ENCODE measurements around the gene CNBD2.
"Not testable (repeated sequence)": the region's sequence is repeated elsewhere in the genome, so short reads cannot be mapped to it uniquely, and the experiment has no call there.

Gene CNBD2

DNA sequence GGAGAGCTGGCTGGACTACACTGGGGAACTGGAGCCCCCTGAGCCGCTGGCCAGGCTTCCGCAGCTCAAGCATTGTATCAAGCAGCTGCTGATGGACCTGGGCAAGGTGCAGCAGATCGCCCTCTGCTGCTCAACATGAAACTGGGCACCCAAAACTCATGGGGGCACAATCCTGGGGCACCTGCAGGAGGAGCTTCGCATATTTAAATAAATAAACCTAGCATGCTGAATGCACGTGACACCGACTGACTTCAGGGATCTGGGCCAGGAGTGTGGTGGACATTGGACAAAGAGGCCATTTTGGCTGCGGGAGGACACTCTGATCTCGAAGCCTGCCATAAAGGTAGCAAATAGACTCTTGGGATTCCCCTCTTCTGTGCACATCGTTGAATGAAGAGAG, 20.9 kb upstream of the CNBD2 start:
- TF ChIP-seq, protein P1, sequence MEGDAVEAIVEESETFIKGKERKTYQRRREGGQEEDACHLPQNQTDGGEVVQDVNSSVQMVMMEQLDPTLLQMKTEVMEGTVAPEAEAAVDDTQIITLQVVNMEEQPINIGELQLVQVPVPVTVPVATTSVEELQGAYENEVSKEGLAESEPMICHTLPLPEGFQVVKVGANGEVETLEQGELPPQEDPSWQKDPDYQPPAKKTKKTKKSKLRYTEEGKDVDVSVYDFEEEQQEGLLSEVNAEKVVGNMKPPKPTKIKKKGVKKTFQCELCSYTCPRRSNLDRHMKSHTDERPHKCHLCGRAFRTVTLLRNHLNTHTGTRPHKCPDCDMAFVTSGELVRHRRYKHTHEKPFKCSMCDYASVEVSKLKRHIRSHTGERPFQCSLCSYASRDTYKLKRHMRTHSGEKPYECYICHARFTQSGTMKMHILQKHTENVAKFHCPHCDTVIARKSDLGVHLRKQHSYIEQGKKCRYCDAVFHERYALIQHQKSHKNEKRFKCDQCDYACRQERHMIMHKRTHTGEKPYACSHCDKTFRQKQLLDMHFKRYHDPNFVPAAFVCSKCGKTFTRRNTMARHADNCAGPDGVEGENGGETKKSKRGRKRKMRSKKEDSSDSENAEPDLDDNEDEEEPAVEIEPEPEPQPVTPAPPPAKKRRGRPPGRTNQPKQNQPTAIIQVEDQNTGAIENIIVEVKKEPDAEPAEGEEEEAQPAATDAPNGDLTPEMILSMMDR (IDR thresholded peaks at IDR 0.05; ENCODE audit: insufficient read depth, low read depth, low read length, missing control alignments), result peak; percentile 41
- H3K4me3 ChIP-seq (ENCODE audit: low read depth, low read length), result no peak overlapping the region
- DNase-seq (ENCODE audit: low read depth), result peak; percentile 54

DNA sequence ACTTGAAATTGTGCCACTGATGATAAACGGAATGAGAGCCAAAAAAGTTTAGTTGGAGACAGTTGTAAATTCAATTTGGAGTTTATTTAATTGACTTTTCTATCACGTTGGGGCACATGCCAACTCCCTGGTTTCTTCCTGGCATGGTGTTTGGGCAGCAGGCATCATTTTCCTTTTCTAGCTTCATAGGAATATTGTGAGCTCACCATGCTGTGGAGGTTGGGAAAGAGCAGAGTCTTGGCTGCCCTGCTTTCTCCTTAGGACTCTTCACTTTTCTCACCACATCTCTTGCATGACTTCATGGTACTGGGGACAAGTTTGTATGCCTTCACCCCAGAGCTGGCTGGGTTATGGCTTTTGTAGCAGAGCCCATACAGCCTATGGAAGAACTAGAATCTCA, 20.5 kb upstream of the CNBD2 start:
- H3K4me3 ChIP-seq (ENCODE audit: low read depth, low read length), result no peak overlapping the region
- no peak for DNase-seq (ENCODE audit: low read depth)
- TF ChIP-seq, protein P1 (IDR thresholded peaks at IDR 0.05; ENCODE audit: insufficient read depth, low read depth, low read length, missing control alignments), result no peak

DNA sequence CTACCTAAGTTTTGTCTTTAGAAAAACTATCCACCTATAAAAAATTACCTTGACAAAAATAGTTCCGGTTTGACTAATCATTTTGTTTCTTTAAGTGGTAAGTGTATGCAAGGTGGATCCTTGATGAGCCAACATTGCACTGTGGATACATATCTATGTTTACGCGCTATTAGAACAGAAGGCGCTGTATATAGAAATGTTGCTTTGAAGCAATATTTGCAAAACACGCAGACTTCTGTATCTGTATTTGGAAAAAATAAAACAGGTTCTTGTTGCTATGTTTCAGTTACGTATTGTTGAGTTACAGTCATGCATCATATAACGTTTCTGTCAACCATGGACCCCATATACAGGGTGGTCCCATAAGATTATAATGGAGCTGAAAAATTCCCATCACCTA, 18.3 kb upstream of the CNBD2 start:
- TF ChIP-seq, protein P1 (IDR thresholded peaks at IDR 0.05; ENCODE audit: insufficient read depth, low read depth, low read length, missing control alignments), result no peak
- DNase-seq (ENCODE audit: low read depth), result no peak
- no peak overlapping the region for H3K4me3 ChIP-seq (ENCODE audit: low read depth, low read length)

DNA sequence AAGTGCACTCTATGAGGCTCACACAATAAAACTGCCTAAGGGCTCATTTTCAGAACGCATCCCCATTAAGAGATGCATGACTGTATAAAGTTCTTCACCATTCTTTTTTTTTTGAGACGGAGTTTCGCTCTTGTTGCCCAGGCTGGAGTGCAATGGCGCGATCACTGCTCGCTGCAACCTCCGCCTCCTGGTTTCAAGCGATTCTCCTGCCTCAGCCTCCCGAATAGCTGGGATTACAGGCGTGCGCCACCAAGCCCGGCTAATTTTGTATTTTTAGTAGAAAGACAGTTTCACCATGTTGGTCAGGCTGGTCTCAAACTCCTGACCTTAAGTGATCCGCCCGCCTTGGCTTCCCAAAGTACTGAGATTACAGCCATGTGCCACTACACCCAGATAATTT, 16.3 kb upstream of the CNBD2 start:
- not testable (repeated sequence) for DNase-seq (ENCODE audit: low read depth)
- H3K4me3 ChIP-seq (ENCODE audit: low read depth, low read length), result peak overlapping the region; percentile 95

DNA sequence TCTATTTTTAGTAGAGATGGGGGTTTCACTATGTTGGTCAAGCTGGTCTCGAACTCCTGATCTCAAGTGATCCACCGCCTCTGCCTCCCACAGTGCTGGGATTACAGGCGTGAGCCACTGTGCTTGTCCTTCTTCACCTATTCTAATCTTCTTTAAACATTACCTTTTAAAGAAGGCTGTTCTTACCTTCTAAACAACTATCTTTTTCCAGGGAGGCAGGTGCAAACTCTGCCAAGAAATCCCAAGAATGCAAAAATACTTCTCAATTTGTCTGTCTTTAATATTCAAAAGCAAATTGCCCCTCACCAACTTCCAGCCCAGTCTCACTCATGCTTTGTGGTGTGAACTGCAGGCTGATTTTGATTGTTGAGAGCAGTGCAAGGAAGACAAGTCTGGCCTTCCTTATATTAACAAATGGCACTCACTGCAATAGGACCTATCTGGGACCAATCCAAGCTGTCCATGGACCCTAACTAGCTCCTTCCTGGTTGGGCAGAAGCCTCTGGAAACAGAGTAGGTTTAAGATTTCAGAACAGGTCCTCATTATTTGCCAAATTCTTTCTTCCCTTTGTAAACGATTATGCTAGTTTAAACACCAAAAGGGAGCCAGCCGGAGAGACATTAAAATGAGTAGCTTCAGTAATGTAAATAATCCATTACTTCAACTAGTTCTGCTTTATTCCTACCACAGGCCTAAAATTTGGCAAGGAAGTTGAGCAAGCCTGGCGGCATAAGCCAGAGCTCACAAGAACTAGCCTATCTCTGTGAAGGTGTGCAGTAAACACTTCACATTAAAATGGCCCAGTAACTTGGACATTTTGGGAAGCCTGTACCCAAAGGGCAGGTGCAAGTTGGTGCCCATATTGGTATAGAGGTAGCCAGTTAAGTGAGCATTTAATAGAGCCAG, 15.7 kb upstream of the CNBD2 start:
- TF ChIP-seq, protein P1 (IDR thresholded peaks at IDR 0.05; ENCODE audit: insufficient read depth, low read depth, low read length, missing control alignments), result no peak
- H3K4me3 ChIP-seq (ENCODE audit: low read depth, low read length), result peak overlapping the region; percentile 95
- DNase-seq (ENCODE audit: low read depth), result peak; percentile 29

DNA sequence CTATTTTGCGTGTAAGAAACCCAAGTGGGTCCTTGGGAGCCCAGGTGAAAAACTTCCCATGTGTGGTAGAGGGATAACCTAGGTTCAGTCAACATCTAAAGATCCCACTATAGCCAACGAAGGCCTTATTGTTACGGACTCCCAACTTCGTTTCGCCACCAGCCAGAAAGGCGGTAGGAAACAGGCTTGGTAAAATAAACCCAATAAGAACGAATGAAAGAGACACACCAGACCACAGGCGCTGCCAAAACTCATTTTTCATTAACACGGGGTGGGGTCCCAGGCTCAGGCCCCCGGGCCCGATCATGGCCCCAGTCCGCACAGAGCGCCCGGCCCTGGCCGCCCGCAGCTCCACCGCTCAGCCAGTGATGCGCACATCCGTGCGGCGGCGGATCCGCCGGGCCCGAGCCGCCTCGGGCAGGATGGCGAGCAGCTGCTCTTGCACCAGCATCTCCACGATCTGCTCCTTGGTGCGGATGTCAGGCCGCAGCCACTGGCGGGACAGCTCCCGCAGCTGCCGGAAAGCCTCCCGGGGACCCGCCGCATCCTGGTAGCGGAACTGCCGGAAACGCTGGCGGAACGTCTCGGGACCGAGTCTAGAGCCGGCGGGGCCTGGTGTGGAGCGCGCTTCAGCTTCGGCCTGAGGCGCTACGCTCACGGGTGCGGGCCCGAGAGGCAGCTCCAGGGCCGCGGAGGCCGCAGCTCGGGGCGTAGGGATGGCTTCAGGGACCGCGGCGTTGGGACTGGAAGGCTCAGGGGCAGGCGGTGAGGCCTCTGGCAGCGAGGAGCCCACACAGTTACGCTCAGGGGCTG, 14.8 kb upstream of the CNBD2 start:
- TF ChIP-seq, protein P1 (IDR thresholded peaks at IDR 0.05; ENCODE audit: insufficient read depth, low read depth, low read length, missing control alignments), result no peak
- peak overlapping the region; percentile 95 for H3K4me3 ChIP-seq (ENCODE audit: low read depth, low read length)
- DNase-seq (ENCODE audit: low read depth), result peak; percentile 76

DNA sequence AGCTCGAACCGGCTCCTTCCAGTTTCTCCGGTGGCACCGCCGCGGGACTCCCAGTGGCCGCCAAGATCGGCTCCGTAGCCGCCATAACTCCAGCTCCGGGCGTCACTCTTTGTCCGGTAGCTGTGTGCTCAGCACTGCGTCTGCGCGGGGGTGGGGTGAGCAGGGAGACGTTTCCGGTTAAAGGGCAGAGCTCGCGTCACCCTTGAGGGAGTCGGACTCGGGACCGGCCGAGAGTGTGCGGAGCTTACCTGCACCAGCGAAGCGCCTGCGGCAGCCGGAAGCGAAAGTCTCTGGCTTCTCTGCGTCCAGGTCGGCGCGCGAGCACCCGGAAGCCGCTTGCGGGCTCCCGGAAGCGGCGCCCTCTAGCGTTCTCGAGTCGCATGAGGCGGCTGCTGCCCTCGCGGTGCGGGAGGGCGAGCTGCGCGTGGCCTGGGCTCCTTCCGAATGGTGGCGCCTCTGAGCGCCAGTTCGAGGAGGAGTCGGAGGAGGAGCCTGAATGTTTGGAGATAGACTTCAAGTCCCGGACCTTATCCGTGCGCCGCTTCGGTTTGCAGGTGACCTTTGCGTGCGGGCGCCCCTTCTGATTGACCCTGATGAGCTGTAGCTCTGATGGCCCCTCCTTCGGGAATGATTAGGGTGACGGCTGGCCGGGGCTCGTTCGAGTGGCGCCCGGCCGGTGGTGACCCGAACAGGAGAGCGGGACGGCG, 14.0 kb upstream of the CNBD2 start, which contains the start of gene SCAND1:
Gene SCAND1, minus strand, starts transcription at position 303 of the 707 bp plus-strand sequence. Its CDS starts 218 bp downstream, at position 85.
- peak; percentile 100 for DNase-seq (ENCODE audit: low read depth)
- peak within 1 kb of the TSS; percentile 95 for H3K4me3 ChIP-seq (ENCODE audit: low read depth, low read length)
- TF ChIP-seq, protein P1 (IDR thresholded peaks at IDR 0.05; ENCODE audit: insufficient read depth, low read depth, low read length, missing control alignments), result peak; percentile 98
